ENCODE measurements around the gene TC2N.

The TC2N gene

DNA sequence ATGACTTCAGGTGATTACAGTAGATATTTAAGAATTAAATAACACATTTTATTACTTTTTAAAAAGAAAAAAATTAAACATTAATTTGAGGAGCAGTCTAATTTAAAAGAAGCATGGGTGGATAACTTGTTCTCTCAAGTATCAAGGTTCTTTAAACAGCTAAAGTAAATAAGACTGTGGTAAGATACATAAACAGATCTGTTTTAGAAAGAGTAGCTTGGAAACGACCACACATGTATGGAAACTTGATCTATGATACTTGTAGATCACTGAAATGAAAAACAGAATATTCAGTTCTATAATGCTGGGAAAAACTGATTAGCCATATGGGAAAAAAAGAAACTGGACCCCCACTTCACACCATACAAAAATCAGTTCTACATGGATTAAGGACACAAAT, 36.0 kb downstream of the TC2N start:
- TF ChIP-seq CTCF (IDR thresholded peaks at IDR 0.05; ENCODE audit: control insufficient read depth, insufficient read depth, low read depth, low read length, missing control alignments) = no peak
- DNase-seq (ENCODE audit: low read depth) = no peak
- H3K4me3 ChIP-seq (ENCODE audit: control insufficient read depth, low read depth, low read length) = no peak overlapping the region

DNA sequence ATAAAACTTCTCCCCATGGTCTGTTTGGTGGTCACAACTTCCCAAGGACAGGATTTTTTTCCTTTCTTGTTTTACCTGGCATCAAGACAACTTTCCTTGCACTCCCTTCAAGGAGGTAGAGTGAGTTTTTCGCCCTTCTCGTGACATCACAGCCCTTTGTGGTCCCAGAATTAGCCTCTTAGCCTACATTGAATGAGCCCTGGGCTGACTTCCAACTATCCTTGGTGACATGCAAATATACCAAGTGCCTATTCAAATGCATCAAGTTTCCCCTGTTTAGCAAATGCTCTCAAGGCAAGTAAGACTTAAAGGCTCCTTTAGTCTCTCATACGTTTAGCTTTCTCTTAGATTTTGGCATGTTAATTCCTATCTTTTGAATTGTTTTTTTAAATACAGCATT, 36.6 kb downstream of the TC2N start:
- DNase-seq (ENCODE audit: low read depth) = no peak
- TF ChIP-seq CTCF (IDR thresholded peaks at IDR 0.05; ENCODE audit: control insufficient read depth, insufficient read depth, low read depth, low read length, missing control alignments) = no peak
- no peak overlapping the region for H3K4me3 ChIP-seq (ENCODE audit: control insufficient read depth, low read depth, low read length)

DNA sequence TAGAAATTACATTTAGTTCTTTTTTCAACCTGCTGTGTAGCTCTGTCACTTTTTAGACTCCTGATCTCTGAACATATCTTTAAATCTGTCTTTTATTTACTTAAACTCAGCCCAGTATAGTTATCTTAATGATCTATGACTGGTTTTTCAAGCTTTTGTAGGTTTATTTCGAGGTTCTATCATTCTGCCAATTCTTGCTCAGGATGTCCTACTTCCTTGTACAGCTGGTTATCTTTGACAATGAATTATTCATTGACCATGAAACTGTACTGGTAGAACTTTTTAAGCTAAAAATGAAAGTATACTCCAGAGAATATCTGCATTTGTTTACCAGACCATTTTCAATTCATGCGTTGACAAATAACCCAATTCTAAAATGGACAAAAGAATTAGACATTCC, 37.8 kb downstream of the TC2N start:
- no peak for TF ChIP-seq CTCF (IDR thresholded peaks at IDR 0.05; ENCODE audit: control insufficient read depth, insufficient read depth, low read depth, low read length, missing control alignments)
- DNase-seq (ENCODE audit: low read depth) = no peak
- no peak overlapping the region for H3K4me3 ChIP-seq (ENCODE audit: control insufficient read depth, low read depth, low read length)

GRCh38 chr14:91827746-91828145, 39.6 kb downstream of the TC2N start:
- H3K4me3 ChIP-seq (ENCODE audit: control insufficient read depth, low read depth, low read length) = no peak overlapping the region
- DNase-seq (ENCODE audit: low read depth) = no peak
- no peak for TF ChIP-seq CTCF (IDR thresholded peaks at IDR 0.05; ENCODE audit: control insufficient read depth, insufficient read depth, low read depth, low read length, missing control alignments)

DNA sequence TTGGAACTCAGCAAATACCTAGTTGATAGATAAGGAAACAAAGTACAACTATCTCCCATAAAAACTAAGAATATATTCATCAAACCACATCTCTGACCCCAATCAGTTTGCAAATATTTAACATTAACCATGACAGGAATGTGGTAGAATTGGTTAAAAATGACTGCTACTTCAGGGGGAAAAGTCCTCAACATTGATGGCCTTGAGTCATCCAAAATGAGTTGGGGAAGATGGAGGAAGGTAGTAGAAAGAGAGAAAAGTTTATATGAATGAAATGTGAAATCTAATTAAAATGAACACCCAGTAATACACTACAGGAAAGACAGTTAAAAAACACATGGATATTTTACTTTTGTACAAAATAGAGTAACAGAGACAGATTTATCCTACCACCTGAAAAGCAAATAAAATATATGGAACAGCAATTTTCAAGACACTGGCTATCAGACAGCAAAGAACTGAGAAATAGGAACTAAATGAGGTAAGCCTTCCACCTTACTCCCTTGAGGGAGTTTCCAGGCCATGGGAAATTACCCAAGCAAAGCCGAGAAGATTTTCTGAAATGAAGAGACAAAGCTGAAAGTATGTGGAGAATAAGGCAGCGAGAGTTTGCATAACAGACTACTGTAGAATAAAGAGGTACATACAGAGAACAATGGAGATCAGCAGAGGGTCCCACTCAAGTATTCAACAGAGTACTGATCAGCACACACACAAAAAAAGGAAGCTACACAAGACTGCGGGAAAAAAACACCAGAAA, 49.6 kb downstream of the TC2N start:
- no peak overlapping the region for H3K4me3 ChIP-seq (ENCODE audit: control insufficient read depth, low read depth, low read length)
- no peak for TF ChIP-seq CTCF (IDR thresholded peaks at IDR 0.05; ENCODE audit: control insufficient read depth, insufficient read depth, low read depth, low read length, missing control alignments)
- DNase-seq (ENCODE audit: low read depth) = no peak

DNA sequence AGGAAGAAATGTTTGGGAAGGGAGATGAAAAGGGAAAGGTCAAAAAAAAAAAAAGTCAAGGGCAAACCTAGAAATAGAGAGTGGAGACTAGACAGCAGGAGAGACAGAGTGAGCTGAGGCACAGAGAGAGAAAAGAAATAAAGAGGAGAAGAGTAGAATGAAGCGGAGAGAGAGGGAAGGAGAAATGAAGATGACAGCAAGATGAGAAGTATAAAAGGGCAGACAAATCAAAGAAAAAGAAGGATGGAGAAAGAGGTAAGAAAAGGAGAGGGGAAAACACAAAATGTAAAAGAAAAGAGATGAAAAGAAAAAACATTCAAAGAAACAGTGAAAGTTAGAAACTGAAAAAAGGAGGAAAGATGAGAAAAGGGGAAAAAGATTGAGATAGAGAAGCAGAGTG, 53.0 kb downstream of the TC2N start:
- no peak for DNase-seq (ENCODE audit: low read depth)
- TF ChIP-seq CTCF (IDR thresholded peaks at IDR 0.05; ENCODE audit: control insufficient read depth, insufficient read depth, low read depth, low read length, missing control alignments) = no peak
- H3K4me3 ChIP-seq (ENCODE audit: control insufficient read depth, low read depth, low read length) = no peak overlapping the region

Measured in AG09309 (cell line).